Duodenal mucosa (tissue), 2 donors: ENCODE results near the gene NDUFS7.

Experiments used
- H3K27ac ChIP-seq: one replicate; pipeline ENCODE4 v1.7.0; 2013; ENCODE audit warnings: low read depth, low read length
- H3K27me3 ChIP-seq, 2 donors: one replicate each; pipeline ENCODE4 v1.7.0; 2013; ENCODE audit warnings: low read length in 2 of 2, control low read depth in 1 of 2; ENCODE audit not compliant: insufficient read depth in 2 of 2, control insufficient read depth in 1 of 2
- H3K36me3 ChIP-seq, 2 donors: one replicate each; pipeline ENCODE4 v1.7.0; 2013; ENCODE audit warnings: low read length in 2 of 2, control low read depth in 1 of 2; ENCODE audit not compliant: insufficient read depth in 2 of 2, control insufficient read depth in 1 of 2
- H3K4me1 ChIP-seq, 2 donors: one replicate each; pipeline ENCODE4 v1.7.0; 2013; ENCODE audit warnings: low read length in 2 of 2, control low read depth in 1 of 2; ENCODE audit not compliant: insufficient read depth in 2 of 2, control insufficient read depth in 1 of 2
- H3K4me3 ChIP-seq, 2 donors: one replicate each; pipeline ENCODE4 v1.7.0; 2013; ENCODE audit warnings: low read length in 2 of 2, low read depth in 1 of 2
- H3K9ac ChIP-seq, 2 donors: one replicate each; pipeline ENCODE4 v1.7.0; 2013; ENCODE audit warnings: low read length in 2 of 2, low read depth in 1 of 2
- H3K9me3 ChIP-seq, 2 donors: one replicate each; pipeline ENCODE4 v1.7.0; 2013; ENCODE audit warnings: low read length in 2 of 2, control low read depth in 1 of 2; ENCODE audit not compliant: control insufficient read depth in 1 of 2

NDUFS7 gene

DNA sequence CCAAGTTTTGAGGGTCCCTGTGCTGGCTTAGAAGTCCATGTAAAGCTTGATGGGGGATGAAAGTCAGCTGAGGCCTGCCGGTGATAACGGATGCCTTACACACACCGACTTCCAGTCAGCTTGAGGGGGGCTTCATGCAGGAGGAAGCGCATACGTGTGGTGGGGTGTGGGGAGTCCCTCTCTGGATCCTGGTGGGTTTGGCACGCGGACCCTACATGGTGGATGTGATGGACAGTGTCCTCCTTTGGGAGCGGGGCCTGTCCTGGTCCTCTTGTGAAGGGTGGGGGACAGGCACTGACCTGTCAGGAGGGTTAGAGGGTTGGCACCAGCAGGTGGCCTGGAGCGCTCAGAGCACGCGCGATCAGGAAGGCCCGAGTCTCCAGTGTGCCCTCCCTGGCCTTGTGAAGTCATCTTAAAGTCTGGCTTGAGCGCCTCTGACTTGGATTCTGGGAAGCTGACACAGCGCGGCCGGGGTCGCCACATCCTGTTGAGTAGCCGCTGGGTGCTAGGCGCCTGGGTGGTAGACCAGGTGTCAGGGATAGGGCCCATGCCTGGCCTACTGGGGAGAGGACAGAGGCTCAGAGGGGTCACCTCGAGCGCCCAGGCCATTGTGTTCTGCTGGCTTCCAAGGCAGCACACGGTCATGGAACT, 26.6 kb downstream of the NDUFS7 start:
- Histone ChIP-seq H3K27me3 (no peaks in the 10 kb centered on the region), H3K27ac (no peak overlapping the region), H3K4me3 (peak overlapping the region; percentile 74 to 86), H3K9me3 (no peaks in the 10 kb centered on the region), H3K4me1 (peaks cover 47 to 58% of the 10 kb centered on the region in 2 donors), H3K9ac (peak overlapping the region; percentile 54 to 72), H3K36me3 (peaks cover 0 to 19% of the 10 kb centered on the region in 2 donors)

DNA sequence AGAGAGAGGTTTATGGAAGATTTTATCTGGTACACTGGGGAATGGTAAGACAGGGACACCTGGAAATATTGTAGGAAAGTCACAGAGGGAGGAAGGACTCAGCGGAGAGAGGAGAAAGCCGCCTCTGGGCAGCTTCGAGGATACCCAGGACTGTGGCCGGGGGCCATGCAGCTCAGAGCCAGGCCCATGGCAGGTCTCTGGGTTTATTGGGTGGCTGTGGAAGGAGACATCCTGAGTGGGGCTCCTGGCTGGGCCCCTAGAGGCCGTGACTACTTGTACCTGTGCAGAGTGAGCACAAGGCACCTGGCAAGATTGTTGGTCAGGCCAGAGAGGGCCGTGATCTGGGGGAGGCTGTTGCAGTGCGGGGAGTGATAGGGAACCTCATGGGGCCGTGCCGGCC, 27.1 kb downstream of the NDUFS7 start:
- H3K4me1 ChIP-seq = peaks cover 52 to 63% of the 10 kb centered on the region in 2 donors
- peak overlapping the region in 1 of 2 donors; percentile 19 for H3K4me3 ChIP-seq
- peaks cover 0 to 19% of the 10 kb centered on the region in 2 donors for H3K36me3 ChIP-seq
- peak overlapping the region in 1 of 2 donors; percentile 18 for H3K9ac ChIP-seq
- H3K27ac ChIP-seq = no peak overlapping the region
- no peaks in the 10 kb centered on the region for H3K9me3 ChIP-seq
- H3K27me3 ChIP-seq = no peaks in the 10 kb centered on the region

DNA sequence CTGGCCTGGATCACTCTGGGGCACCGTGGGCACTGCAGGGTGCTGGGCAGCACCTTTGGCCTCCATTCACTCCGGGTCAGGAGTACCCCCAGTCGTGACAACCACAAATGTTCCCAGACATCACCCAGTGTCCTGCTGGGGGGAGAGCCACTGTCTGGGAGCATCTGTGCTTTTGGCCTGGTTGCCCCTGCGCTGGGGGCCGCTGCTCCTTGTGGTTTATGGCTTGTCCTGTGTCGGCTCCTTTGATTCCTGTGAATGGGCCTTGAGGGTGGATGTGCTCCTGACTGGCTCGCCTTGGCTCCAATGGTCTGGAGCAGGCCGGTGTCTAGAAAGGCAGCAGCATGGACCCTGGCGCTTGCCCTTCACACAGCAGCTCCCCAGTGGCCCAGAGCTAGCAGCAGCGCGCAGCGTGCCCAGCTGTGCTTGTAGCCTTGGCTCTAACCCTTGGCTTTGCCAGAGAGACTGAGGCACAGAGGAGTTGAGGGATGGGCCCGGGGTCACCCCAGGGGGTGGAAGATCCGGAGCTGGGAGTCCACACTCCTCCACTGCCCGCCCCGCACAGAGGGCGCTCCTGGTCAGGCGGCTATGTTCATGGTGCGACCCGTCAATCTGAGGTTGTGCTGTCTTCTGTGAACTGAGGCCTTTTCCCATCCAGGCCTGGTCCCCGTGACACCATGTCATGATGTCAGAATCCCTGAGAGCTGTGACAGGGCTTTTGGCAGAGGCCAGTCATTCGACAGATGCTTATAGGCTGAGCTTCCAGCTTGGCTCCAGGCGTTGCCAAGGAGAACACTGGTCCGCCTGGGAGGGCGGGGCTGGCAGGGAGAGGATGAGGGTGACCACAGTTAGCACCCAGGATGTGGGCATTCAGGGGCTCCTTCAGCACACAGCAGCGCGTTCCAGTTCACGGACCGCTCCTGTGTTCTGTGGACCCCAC, 27.8 kb downstream of the NDUFS7 start:
- Histone ChIP-seq H3K9ac (peak overlapping the region in 1 of 2 donors; percentile 18), H3K4me3 (peak overlapping the region in 1 of 2 donors; percentile 19)

DNA sequence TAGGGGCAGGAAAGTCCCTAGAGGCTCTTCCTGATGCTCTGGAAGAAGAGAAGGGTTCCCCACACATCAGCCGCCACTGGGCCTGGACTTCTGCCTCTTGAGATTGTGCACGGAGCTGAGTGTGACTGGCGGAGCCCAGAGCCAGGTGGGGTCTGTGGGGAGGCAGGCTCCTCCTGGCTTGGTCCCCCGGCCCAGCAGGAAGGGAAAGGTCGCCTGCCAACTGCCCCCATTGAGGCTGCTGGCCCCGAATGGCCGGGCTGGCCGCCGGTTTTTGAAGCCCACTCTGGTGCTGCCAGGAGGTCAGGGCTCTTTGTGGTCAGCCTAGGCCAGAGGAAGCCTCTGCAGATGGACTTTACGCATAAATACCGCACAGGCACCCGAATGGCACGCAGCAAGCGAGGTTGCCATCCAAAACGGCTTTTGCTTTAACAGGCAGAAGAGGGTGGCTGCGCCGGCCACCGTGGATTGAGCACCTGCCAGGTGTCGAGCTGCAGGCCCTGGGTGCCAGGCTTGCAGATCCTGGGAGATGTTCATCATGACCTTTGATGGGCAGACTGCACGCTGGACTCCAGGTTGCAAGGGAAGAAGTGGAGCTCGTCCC, 28.7 kb downstream of the NDUFS7 start:
- Histone ChIP-seq H3K27ac (no peak overlapping the region), H3K9me3 (no peaks in the 10 kb centered on the region), H3K4me3 (no peak overlapping the region), H3K4me1 (peaks cover 63 to 66% of the 10 kb centered on the region in 2 donors), H3K36me3 (peaks cover 0 to 23% of the 10 kb centered on the region in 2 donors), H3K9ac (no peak overlapping the region), H3K27me3 (no peaks in the 10 kb centered on the region)

More for the DNA sequence above, 27.8 kb downstream of the NDUFS7 start:
- H3K27ac ChIP-seq = peak overlapping the region; percentile 42
- peaks cover 58 to 67% of the 10 kb centered on the region in 2 donors for H3K4me1 ChIP-seq
- H3K36me3 ChIP-seq = peaks cover 0 to 19% of the 10 kb centered on the region in 2 donors
- no peaks in the 10 kb centered on the region for H3K9me3 ChIP-seq
- no peaks in the 10 kb centered on the region for H3K27me3 ChIP-seq

DNA sequence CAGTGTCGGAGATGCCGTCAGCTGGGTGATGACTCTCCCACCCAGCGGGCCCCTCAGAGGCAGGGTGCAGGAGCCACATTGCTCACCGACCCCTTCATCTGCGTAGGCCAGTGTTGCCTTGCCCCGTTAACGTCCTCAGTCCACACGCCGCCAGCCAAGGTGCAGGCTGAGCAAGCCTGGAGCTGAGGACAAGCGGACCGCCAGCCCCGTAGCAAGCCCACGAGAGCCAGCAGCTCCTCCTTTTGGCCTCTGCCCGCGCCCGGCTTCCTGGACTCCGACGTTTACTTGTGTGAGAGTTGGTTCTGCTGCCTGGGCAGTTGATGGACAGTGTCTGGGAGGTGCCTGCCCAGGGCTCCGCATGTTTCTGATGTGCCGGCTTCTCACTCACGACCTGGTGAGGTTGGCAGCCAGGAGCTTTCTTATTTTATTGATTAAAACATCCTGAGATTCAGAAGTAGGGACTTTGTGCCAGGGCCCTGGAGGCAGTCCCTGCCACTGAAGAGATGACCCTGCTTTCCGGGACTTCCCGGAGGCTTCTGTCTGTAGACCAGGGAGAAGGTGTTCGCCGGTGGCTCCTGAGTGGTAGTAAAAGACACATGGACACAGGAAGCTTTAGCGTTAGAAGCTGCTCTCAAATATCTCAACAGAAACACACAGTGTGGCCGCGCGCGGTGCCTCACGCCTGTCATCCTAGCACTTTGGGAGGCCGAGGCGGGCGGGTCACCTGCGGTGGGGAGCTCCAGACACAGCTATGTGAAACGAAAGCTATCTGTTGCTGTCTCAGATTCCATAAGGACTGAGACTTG, 29.5 kb downstream of the NDUFS7 start:
- no peaks in the 10 kb centered on the region for H3K27me3 ChIP-seq
- H3K27ac ChIP-seq = no peak overlapping the region
- H3K36me3 ChIP-seq = peaks cover 0 to 31% of the 10 kb centered on the region in 2 donors
- peaks cover 65 to 73% of the 10 kb centered on the region in 2 donors for H3K4me1 ChIP-seq
- H3K9me3 ChIP-seq = no peaks in the 10 kb centered on the region
- no peak overlapping the region for H3K4me3 ChIP-seq
- no peak overlapping the region for H3K9ac ChIP-seq

DNA sequence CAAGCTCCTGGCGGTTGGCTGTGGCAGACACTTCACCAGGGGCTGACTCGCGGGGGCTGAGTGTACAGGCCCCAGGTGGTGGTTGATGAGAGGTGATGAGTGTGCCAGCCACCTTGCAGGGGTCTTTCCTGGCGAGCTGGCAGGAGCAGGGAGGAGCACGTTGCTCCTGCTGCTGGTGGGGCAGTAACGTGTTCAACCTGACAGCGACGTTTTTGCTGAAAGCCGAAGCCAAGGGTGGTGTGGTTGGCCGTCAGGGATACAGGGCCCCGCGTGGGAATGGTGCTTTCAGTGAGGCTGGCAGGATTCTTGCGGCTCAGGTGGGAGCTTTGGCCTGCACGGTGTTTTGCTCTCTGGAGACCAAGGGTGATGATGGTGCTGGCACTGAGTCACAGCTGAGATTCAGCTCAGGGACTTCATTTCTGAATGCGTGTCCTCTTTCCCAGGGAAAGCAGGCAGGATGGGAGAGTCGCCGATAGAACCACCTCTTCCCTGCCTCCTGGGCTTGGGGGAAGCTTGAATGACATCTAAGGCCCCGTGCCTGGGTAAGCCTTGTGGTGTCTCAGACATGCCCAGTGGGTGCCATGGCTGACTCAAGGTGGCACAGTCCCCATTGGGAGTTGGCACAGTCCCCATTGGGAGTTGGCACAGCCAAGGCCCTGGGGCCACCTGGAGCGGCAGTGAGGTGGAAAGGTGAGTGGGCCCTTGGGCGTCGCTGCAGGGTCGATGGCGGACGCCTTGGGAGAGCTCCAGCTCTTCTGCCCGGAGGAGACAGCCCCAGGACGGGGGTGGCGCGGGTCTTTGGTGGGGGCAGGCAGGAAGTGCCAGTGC, 32.5 kb downstream of the NDUFS7 start:
- H3K9ac ChIP-seq = peak overlapping the region; percentile 44 to 51
- peak overlapping the region; percentile 75 for H3K27ac ChIP-seq
- H3K9me3 ChIP-seq = no peaks in the 10 kb centered on the region
- peaks cover 40 to 48% of the 10 kb centered on the region in 2 donors for H3K4me1 ChIP-seq
- H3K4me3 ChIP-seq = peak overlapping the region; percentile 10 to 45
- no peaks in the 10 kb centered on the region for H3K27me3 ChIP-seq
- peaks cover 19 to 51% of the 10 kb centered on the region in 2 donors for H3K36me3 ChIP-seq

DNA sequence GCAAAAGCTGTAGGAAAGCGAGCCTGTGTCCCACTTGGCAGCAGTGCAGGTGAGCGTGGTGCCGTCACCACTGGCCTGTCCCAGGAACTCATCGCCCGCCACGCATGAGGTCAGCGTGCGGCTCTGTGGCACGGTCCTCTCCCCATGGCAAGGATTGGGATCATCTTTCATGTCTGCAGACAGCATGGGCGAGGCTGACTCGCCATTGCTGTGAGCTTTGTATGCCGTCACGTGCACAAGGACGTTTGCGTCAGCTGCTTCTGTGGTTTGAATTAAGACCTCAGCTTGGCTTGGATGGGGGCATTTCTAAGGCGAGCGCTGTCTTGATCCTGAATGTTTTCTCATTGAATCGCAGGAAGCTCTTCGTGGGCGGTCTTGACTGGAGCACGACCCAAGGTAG, 33.4 kb downstream of the NDUFS7 start:
- H3K27me3 ChIP-seq = no peaks in the 10 kb centered on the region
- H3K4me3 ChIP-seq = no peak overlapping the region
- H3K9ac ChIP-seq = no peak overlapping the region
- peaks cover 31 to 39% of the 10 kb centered on the region in 2 donors for H3K4me1 ChIP-seq
- no peaks in the 10 kb centered on the region for H3K9me3 ChIP-seq
- no peak overlapping the region for H3K27ac ChIP-seq
- peaks cover 23 to 61% of the 10 kb centered on the region in 2 donors for H3K36me3 ChIP-seq

DNA sequence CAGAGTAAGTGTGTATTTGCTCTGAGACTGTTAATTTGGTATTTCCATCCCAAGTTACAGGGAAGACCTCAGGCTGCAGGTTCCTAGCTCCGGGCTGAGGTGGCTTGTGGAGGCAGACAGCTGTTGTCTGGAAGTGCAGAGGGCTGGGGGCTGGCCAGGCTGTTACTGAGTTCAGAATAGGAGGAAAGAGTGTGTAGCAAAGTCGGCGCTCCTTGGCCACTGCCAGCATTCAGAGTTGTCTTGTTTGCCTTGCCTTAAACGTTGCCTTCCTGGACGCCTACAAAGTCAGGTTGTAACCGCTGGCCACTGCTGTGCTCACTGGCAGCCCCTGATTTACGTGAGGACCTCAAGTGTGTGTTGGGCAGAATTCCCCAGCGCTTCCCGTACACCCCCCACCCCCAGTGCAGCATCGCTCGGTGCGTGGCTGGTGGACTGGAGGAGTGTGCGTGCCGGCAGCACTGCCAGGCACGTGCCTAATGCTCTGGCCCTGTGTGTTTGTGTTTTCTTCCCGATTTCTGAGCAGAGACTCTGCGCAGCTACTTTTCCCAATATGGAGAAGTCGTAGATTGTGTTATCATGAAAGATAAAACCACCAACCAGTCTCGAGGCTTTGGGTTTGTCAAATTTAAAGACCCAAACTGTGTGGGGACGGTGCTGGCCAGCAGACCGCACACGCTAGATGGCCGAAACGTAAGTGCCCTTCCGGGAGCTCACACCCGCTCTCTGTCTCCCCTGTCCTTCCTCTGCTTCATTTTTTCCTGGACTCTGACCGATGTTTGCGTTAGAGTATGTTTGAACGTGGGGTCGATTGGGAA, 34.2 kb downstream of the NDUFS7 start:
- Histone ChIP-seq H3K9me3 (no peaks in the 10 kb centered on the region), H3K36me3 (peaks cover 23 to 61% of the 10 kb centered on the region in 2 donors), H3K4me1 (peaks cover 30 to 33% of the 10 kb centered on the region in 2 donors), H3K9ac (no peak overlapping the region), H3K4me3 (no peak overlapping the region), H3K27me3 (no peaks in the 10 kb centered on the region), H3K27ac (no peak overlapping the region)
